GM21515 (cell line): ENCODE results near the gene FOXL3.

Source experiments
- ATAC-seq: cut with Tn5 transposase; IDR thresholded peaks from one replicate; pipeline ENCODE4 v1.9.1; 2021; ENCODE audit not compliant: unreplicated experiment

The FOXL3 gene

DNA sequence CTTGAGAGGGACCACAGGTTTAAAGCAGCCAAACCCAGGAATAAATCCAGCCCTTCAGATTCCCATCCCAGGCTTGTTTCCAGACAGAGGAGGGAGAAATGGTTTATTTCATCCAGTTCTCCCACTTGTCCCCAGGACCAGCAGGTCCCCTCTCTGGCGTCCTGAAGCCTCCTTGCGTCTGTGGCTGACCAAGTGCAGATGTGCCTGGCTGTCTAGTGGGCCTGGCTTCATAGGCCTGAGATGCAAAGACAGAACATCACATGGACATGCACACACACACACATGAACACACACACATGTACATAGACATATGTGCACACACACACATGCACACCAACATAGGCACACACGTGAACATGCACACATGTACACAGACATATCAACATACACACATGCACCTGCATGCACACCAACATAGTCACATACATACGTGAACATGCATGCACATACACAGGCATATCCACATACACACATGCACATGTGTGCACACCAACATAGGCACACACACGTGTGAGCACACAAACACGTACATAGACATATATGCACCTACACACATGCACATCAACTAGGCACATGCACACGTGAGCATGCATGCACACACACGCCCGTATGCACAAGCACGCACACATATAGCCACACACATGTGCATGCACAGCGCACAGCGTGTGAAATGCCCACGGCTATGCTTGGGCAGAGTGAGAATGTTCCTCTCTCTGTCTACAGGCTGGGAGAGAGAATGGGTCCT lies 10.7 kb downstream of the FOXL3 start:
- no peak for ATAC-seq

DNA sequence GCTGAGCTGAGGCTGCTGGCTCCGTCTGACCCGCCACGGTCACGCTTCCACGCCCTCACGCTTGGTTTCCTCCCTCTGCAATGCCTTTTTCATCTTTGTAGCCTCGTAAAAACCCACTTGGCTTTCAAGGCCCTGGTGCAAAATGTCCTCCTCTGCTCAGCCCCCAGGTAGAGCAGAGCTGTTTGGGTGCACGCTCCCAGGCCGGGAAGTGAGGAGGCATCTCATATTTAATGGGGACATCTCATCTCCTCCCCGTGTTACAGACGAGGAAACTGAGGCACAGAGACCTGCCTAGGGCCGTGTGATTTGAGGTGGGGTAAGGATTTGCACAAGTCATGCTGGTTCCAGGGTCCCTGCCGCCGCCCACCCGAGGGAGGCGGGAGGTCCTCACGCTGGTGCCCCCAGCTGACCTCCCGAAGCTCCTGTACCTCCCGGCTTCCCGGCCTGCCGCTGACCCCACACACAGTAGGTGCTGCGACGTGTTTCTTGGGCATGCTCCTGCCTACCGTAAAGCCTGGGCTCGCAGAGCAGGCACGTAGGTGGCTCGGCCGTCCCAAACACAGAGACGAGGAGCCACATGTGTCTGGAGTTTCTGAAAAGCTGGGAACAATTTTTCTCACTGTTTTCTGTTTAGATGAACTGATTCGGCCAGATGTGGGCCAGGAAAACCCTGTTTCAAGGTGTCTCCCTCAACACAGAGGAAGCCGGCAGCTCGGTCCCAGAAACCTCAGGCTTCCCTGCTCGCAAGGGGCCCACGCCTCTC lies 11.5 kb downstream of the FOXL3 start:
- no peak for ATAC-seq

DNA sequence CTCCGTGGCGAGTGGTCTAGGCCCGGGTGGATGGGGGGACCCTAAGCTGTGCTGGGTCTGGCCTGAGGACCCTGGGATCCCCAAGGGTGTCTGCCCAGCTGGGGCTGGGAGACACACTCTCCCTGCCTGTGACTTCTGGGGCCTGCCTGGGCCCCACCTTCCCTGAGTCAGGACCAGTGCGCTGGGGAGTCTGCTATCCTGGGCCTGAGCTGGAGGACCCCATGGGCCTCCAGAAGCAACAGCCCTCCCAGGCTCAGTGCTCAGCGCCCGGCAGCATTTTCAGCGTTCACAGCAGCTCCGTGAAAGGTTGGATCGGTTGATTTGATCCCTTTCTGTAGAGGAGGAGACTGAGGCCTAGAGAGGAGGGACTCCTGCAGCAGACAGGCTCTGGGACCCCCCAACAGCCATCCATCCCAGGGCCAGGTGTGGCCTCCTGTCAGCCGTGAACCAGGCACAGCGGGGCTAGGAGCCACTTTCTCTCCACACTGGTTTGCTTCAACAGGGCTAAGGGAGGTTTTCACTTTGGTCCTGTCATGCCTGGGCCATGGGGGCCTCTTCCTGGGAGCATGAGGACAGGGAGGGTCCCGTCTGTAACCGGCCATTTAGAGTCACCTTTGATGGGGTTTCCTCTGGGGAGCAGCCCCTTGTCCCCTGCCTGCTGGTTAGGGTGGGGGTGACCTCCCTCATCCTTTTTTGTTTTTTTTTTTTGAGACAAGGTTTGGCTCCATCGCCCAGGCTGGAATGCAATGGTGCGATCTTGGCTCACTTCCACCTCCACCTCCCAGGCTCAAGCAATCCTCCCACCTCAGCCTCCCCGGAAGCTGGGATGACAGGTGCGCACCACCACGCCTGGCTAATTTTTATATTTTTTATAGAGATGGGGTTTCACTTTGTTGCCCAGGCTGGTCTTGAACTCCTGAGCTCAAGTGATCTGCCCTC lies 12.4 kb downstream of the FOXL3 start:
- no peak for ATAC-seq

DNA sequence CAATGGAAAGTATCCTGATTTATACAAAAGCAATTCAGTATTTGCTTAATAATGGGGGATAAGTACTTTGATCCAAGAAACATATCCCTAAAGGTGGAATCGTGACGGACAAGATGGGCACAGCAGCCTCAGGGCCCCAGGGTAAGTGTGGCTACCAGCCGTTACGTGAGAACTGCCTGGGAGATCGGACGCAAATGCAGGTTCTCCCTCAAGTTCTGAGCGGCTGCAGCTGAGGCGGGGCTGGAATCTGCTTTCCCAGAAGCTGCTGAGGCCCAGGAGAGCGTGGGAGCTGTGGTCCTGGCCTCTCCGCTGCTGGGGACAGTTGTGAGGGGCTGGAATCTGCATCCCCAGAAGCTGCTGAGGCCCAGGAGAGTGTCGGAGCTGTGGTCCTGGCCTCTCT lies 13.5 kb downstream of the FOXL3 start:
- no peak for ATAC-seq

DNA sequence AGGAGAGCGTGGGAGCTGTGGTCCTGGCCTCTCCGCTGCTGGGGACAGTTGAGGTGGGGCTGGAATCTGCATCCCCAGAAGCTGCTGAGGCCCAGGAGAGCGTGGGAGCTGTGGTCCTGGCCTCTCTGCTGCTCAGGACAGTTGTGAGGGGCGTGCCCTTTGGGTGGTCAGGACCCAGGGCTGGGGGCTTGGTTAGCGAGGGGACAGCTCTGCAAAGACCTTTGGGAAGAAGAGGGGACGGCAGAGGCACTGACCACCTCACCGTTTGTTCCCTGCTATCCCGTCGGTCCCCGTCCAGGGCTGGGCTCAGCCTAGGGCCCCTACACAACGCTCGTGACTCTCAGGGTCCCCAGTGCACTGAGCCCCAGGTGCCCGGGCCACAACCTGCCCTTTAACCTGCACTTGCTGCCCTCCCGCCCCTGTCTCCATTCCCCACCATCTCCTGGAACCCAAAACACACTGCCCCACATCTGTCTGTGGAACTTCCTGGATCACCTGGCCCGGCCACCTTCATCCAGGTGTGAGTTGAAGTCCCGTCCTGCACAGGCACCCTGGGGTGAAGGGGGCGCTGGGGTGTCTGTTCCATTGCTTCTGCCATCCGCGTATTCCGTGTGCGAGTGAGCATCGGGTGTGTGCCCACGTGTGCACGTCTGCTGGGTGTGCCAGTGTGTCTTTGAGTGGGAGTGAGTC lies 14.1 kb downstream of the FOXL3 start:
- no peak for ATAC-seq

DNA sequence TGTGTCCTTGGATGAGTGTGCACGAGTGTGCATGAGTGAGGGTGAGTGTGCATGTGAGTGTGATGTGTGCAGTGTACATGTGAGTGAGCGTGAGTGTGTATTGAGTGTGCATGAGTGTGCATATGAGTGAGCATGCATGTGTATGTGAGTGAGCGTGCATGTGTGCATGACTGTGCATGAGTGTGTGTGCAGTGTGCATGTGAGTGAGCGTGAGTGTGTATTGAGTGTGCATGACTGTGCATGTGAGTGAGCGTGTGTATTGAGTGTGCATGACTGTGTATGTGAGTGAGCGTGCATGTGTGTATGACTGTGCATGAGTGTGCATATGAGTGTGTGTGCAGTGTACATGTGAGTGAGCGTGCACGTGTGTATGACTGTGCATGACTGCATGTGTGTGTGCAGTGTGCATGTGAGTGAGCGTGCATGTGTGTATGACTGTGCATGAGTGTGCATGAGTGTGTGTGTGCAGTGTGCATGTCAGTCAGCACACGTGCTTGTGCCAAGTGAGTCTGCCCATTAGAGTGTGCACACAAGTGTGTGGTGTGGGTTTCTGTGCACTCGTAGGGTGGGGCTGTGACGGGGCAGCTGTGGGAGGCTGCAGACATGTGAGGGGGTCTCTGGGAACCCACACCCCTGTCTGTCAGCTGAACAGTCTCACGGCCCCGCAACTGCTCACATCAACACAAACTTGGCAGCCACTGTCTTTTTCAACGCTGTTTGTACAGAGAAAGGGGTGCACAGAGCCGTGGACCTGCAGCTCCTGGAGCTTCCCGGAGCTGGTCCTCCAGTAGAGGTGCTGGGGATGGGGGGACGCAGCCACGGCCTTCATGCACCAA lies 14.8 kb downstream of the FOXL3 start:
- ATAC-seq: no peak

DNA sequence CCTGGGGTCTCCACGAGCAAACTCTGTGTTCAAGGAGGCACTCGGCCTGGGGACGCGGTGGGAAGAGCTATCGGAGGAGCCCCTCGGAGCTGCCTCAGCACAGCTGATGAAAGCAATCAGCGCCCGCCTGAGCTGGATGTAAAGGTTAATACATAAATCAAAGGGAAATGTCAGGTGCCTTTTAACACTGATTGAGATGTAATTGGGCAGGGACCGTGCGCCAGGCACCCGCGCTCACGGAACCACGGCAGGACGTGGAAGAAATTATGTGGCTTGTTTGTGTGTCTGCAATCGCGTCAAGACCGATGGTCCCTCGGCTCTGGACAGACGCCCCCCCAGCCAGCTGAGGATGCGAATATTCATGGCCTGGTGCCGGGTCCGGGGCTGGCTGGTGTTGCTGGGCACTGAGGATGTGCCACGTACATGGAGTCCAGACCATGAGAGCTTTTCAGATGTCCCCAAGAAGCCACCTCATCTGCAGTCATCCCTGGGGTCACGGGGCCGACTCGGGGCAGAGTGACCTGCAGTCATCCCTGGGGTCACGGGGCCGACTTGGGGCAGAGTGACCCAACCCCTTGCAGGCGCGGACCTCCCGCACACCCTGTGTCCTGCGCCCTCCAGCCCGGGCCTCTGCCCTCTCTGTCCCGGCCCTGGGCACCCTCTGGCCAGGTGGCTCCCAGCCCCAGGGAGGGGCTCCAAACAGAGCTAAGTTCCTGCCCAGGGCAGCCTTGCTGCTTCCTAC lies 15.6 kb downstream of the FOXL3 start:
- ATAC-seq: no peak

DNA sequence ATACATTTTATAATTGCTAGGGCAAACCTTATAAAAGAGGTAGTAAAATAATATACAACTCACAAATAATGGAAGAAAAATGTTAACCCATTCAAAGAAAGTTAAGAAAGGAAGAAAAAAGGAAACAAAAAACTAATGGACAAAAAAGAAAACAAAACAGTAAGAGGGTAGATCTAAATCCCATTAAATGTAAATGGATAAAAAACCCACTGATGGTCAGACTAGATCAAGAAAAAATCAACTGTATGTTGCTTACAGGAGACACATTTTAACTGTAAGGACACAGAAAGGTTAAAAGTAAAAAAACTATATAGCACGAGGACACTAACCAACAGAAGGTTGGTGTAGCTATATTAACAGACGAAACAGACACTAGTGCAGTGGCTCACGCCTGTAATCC lies 18.0 kb downstream of the FOXL3 start:
- ATAC-seq: no peak

DNA sequence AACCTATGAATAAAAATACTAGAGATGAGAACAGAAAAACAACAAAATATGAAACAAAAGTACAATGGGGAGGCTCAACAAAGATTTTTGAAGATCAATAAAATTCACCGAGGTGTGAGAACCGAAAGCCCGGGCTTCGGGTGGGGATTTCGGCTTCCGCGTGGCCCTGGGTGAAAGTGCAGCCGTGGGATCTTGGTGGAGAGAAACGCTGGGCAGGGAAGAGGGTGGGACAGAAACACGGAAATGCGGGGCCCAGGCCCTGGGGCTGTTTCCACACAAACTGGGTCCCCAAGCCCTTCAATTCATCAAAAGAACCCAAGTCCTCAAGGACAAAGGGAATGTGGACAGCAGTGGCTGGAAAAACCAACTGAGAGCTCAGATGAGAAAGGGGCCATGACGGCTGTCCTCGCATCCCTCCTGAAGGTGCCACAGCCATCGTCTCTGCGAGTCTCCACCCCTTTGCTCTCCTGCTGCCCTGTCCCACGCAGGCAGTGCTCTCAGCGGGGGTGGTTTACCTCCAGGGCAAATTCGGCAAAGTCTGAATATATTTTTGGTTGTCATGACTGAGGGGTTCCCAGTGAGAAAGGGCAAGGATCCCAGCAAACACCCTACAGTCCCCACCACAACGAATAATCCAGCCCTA lies 19.7 kb downstream of the FOXL3 start:
- ATAC-seq: no peak

DNA sequence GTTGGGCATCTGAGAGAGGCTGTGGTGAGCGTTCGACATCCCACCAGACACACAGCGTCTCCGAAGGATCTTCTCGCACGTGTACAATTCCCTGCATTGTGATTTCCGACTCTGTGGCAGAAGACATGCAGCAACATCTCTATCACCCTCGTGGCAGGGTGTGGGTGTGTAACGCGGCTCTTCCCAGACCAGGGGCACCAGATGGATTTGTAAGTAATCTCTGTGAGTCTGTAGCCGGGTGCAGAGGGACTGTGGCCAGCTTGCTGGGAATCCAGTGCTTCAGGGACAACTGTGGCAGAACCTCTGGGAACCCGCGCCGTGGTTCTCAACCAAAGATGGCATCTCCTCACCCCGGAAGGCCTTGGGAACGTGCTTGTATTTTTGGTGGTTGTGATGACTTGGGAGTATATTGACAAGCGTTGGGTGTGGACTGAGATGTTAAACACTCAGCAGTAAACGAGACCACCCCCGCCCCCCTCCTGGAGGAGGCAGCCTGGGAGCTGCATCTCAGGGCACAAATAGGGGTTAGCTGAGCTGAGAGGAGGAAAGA lies 21.2 kb downstream of the FOXL3 start:
- ATAC-seq: no peak

DNA sequence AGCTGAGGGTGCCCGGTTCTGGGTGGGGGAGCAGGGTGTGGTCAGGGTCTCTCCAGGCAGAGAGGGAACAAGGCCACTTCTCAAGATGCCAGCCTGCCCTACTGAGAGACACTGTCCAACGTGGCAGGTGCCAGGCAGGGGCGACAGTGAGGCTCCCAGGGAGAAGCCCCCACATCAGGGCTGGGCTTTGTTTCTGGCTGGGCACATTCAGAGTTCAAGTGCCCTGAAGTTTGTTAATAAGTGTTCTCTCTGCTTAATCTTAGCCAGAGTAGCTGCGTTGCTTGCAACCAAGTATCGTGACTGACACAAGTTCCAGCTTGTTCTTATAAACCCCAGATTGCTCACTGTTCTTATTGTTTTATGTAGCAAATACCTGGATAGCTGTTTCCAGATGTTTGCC lies 21.8 kb downstream of the FOXL3 start:
- no peak for ATAC-seq

DNA sequence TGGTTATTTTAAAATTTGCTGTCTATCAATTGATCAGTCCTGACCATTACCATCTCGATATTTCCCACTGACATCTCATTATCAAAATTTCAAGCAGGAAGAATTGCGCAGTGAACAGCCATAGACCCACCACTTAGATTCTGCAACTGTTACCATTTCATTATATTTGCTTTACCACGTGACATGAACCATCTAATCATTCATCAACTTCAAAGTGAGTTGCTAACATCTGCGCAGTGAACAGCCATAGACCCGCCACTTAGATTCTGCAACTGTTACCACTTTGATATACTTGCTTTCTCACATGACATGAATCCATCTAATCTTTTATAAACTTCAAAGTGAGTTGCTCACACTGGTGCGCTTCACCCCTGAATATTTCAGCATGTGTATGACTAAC lies 22.5 kb downstream of the FOXL3 start:
- no peak for ATAC-seq

DNA sequence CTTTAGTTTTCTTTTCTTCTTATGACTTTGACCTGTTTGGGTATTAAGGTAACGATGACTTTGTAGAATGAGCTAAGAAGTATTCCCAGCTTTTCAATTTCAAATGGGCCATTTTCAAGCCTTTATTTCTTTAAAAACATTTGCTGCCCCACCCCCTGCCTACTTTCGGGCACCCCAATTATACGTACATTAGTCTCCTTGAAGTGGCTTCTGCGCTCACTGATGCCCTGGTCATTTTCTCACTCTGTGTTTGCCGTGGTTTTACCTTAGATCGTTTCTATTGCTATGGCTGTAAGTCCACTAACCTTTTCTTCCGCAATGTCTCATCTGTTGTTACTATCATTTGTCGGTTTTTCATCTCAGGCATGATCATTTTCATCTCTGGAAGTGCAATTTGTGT lies 24.9 kb downstream of the FOXL3 start:
- no peak for ATAC-seq

DNA sequence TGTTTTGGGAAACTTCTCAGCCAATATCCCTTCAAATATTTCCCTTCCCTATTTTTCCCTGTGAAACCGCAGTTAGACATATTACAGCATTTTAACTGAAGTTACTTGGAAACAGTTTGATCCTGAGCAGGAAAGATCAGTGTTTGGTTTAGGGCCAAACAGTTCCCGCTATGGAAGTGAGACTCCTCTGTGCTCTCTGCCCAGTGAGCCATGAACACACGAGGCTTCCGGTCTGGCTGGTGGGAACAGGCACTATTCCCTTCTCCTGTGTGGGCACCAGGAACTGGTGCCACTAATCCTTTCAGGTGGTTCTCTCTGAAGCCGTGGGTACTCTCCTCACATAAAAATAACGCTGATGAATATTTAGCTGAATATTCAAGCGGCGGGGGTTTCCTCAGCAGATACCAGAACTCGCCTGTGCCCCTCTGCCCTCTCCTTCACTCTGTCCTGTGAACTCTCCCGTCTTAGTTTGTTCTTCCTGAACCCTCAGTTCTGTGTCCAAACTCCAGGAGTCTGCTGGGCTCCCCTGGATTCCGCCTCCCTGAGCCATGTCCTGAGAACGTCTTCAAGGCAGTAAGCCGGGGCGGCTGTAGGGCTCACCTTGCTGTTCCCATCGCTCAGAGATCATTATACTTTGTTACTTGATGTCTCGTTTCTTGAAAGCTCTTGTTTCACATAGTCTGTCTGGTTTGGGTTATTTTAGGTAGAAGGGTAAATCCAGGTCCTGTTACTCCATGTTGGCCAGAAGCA lies 25.7 kb downstream of the FOXL3 start:
- no peak for ATAC-seq

DNA sequence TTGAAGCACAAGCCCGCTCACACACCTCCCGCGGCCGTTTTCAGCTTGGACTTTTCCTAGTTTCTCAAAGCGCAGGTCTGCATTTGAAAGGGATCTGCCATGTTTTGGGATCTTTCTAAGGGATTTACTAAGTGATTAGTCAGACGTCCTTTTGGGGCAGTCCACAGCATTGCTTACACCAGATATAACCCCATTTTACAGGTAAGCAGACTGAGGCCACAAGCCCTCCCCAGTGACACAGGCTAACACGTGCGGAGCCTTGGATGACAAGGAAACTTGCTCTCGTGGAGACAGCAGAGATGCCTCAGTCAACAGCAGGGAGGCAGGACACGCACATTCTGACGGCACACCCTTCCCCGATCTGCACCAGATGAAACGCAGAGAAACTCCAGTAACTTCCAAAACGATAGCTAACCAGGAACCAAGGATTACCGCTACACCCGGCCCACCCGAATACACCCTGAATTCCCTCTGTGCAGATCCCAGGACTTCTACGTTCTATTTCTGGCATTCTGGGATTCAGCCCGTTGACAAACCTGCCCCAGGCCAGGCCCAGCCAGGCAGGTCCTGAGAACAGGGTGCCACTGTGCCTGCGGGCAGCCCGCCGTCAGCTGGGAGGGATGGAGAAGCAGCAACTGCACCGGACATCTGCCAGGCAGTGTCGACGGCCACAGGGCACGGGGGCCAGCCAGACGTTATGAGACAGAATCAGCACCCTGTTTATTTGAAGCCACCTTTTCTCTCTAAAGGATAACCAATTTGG lies 27.9 kb downstream of the FOXL3 start:
- no peak for ATAC-seq

DNA sequence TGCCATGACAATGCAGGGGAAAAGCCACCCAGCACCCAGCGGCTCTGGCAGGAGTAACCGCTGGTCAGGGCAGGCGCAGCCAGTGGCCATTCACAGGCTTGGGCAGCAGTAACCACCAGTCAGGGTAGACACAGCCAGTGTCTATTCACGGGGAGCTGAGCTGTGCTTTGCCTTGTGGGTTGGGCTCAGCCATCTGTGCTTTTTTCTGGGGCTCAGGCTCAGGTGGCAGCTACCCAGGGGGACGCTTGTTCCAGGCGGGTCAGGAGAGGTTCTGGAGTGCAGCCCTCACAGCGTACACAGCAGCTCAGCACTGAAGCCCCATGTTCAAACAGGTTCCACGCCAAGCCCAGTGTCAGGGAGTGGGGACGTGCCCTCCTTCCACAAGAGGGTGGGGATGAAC lies 28.5 kb downstream of the FOXL3 start:
- ATAC-seq: no peak
